Posterior cingulate gyrus (tissue), 11 donors: ENCODE results near the gene CCNB3.
"Not testable (repeated sequence)": the region's sequence is repeated elsewhere in the genome, so short reads cannot be mapped to it uniquely, and the experiment has no call there.

Experiments used
- DNase-seq, 10 donors: peaks; one replicate each; pipeline versions ENCODE4 v3.0.0 to v3.0.0-alpha.2; 2020 to 2021; ENCODE audit warnings: mixed read lengths in 3 of 10
- intact Hi-C: fragments of 100-400 bp; cut with DNase I; formaldehyde crosslinking; loops from one replicate; pipeline ENCODE4 v1.15.1; 2023

Gene CCNB3

GRCh38 chrX:50332668-50333067 is 128.1 kb downstream of the CCNB3 start:
- intact Hi-C loops, DNase-seq: not testable (repeated sequence)

GRCh38 chrX:50333308-50333707 is 128.7 kb downstream of the CCNB3 start:
- DNase-seq, result no peak
- intact Hi-C loops, result no loop called here

GRCh38 chrX:50343917-50344316 is 139.4 kb downstream of the CCNB3 start:
- DNase-seq, result no peak
- intact Hi-C loops, result no loop called here

- intact Hi-C loops, result no loop called here
- no peak for DNase-seq
Observed at GRCh38 chrX:50372966-50373365, 168.4 kb downstream of the CCNB3 start.

- intact Hi-C loops, result no loop called here
- no peak for DNase-seq
Observed at GRCh38 chrX:50375481-50376267, 171.1 kb downstream of the CCNB3 start.

GRCh38 chrX:50381729-50382415 is 177.3 kb downstream of the CCNB3 start:
- intact Hi-C loops, result no loop called here
- no peak for DNase-seq

- no peak for DNase-seq
- intact Hi-C loops, result no loop called here
Observed at GRCh38 chrX:50386520-50386919, 182.0 kb downstream of the CCNB3 start.

- intact Hi-C loops, result no loop called here
- DNase-seq, result peak in 1 of 10 donors; percentile 67
Observed at GRCh38 chrX:50393902-50394301, 189.3 kb downstream of the CCNB3 start.
